HepG2 (cell line): ENCODE results near the gene GNAZ. TPM values are rescaled to one million over a fixed set of nuclear protein-coding genes. Genes with fewer than 3 reads are reported as not detected.
A peak's percentile ranks its signal among the peaks of the same experiment; 100 is the strongest.

Experiments used
- ATAC-seq: fragments of 200-7000 bp; cut with Tn5 transposase; 3 replicates; pipeline ENCODE4 v1.9.1; 2020; ENCODE audit warnings: mild to moderate bottlenecking, moderate library complexity
- BruUV-seq: library from RNA; stranded (reverse); fragments of 400-500 nt; replicated peaks from 2 replicates; lab custom pipeline; 2021; lab: Mats Ljungman, UMichigan
- CTCF ChIA-PET: fragments of 300-600 bp; formaldehyde crosslinking; extraction: SDS; loops from one replicate; lab custom pipeline; 2021; ENCODE audit warnings: low total read pairs, inconsistent platforms, low intra/inter-chr PET ratio; lab: Yijun Ruan, JAX
- POLR2A ChIA-PET: fragments of 350-600 bp; sonication (Branson Sonifier 250); formaldehyde crosslinking; loops from one replicate; lab custom pipeline; 2020; ENCODE audit warnings: antibody characterized with exemption, inconsistent platforms; lab: Yijun Ruan, JAX
- DNase-seq: peaks from one replicate; pipeline ENCODE4 v3.0.0-alpha.2; 2015; ENCODE audit warnings: low spot score
- FAIRE-seq: peaks from 3 replicates; lab custom pipeline; 2011; peaks lifted over from hg19 to GRCh38; lab: Jason Lieb, UNC
- H2AFZ ChIP-seq: one replicate; pipeline ENCODE4 v1.6.1; 2011; ENCODE audit warnings: low read length, inconsistent platforms
- H3K27ac ChIP-seq: fragments of 300-600 bp; 3 replicates; pipeline ENCODE4 v1.8.0; 2011; ENCODE audit warnings: mixed run types, mild to moderate bottlenecking, mixed read lengths, low read length, inconsistent platforms; ENCODE audit not compliant: insufficient read depth; ENCODE audit errors: extremely low read length
- H3K27me3 ChIP-seq, 2 experiments: fragments of 200-600 bp in 1 of 2; 2 replicates in 1 of 2; 3 replicates in 1 of 2; pipeline versions ENCODE4 v1.6.0 to v1.8.0; 2011; ENCODE audit warnings: low read length in 2 of 2, mild to moderate bottlenecking in 2 of 2, moderate library complexity in 2 of 2, inconsistent platforms in 1 of 2; ENCODE audit not compliant: insufficient read depth in 2 of 2, control insufficient read depth in 1 of 2
- H3K36me3 ChIP-seq, 2 experiments: fragments of 200-600 bp in 1 of 2; replicated peaks in 1 of 2; 2 replicates in 1 of 2; 3 replicates in 1 of 2; pipeline versions ENCODE4 v1.5.1 to v1.8.0; 2011; ENCODE audit warnings: low read length in 2 of 2, inconsistent platforms in 1 of 2; ENCODE audit not compliant: insufficient read depth in 2 of 2, control insufficient read depth in 1 of 2
- H3K4me1 ChIP-seq: 2 replicates; pipeline ENCODE4 v1.5.1; 2012; ENCODE audit warnings: low read length, inconsistent platforms; ENCODE audit not compliant: insufficient read depth
- H3K4me2 ChIP-seq: 2 replicates; pipeline ENCODE4 v1.6.0; 2011; ENCODE audit warnings: low read depth, low read length, inconsistent platforms
- H3K4me3 ChIP-seq, 3 experiments: fragments of 200-600 bp in 1 of 3; sonication (generic), shearing (Covaris generic) in 1 of 3; replicated peaks in 1 of 3; 2 replicates each; pipeline ENCODE4 v1.5.1; 2011 to 2016; ENCODE audit warnings: low read length in 3 of 3, inconsistent platforms in 2 of 3, low read depth in 2 of 3, mild to moderate bottlenecking in 2 of 3, control low read depth in 1 of 3, mixed read lengths in 1 of 3; ENCODE audit not compliant: insufficient read depth in 1 of 3
- H3K79me2 ChIP-seq: one replicate; pipeline ENCODE4 v1.6.1; 2011; ENCODE audit warnings: low read length, inconsistent platforms; ENCODE audit not compliant: insufficient read depth
- H3K9ac ChIP-seq: 2 replicates; pipeline ENCODE4 v1.6.0; 2011; ENCODE audit warnings: mild to moderate bottlenecking, low read depth, low read length, inconsistent platforms; ENCODE audit not compliant: insufficient read depth
- H3K9me3 ChIP-seq: 2 replicates; pipeline ENCODE4 v1.5.1; 2012; ENCODE audit warnings: mild to moderate bottlenecking, low read length
- H4K20me1 ChIP-seq: 2 replicates; pipeline ENCODE4 v1.6.0; 2011; ENCODE audit warnings: inconsistent platforms, mild to moderate bottlenecking, low read length, moderate library complexity; ENCODE audit not compliant: insufficient read depth
- ARNT2 ChIP-seq: sonication (generic); formaldehyde crosslinking; IDR thresholded peaks from 2 replicates; pipeline ENCODE4 v1.8.0; 2022; ENCODE audit warnings: mild to moderate bottlenecking, low read depth, missing genetic modification reagents, moderate library complexity
- CEBPG ChIP-seq: IDR thresholded peaks from 2 replicates; pipeline ENCODE4 v1.6.1; 2016
- ELF3 ChIP-seq: IDR thresholded peaks from 2 replicates; pipeline ENCODE4 v1.6.1; 2016; ENCODE audit warnings: missing genetic modification reagents, missing compliant biosample characterization
- MTF1 ChIP-seq: sonication (generic); formaldehyde crosslinking; IDR thresholded peaks from 2 replicates; pipeline ENCODE4 v1.5.0; 2020; ENCODE audit warnings: missing genetic modification reagents
- ZNF263 ChIP-seq: sonication (generic); formaldehyde crosslinking; IDR thresholded peaks from 2 replicates; pipeline ENCODE4 v1.4.0; 2020; ENCODE audit warnings: missing genetic modification reagents
- ZNF34 ChIP-seq: sonication (generic); formaldehyde crosslinking; IDR thresholded peaks from 2 replicates; pipeline ENCODE4 v1.4.0; 2020; ENCODE audit warnings: mild to moderate bottlenecking, missing genetic modification reagents, borderline replicate concordance
- ZNF7 ChIP-seq: IDR thresholded peaks from 2 replicates; pipeline ENCODE4 v1.6.1; 2016; ENCODE audit warnings: missing biosample characterization, missing genetic modification reagents
- WGBS: methylation state at CpG from one replicate; pipeline ENCODE4 v1.1.6; 2017; ENCODE audit warnings: low lambda C conversion rate; 5-methylcytosine and 5-hydroxymethylcytosine counted together
- in situ Hi-C: cut with HindIII; loops from 2 replicates; pipeline ENCODE4 v1.10.0; 2017; ENCODE audit warnings: low pct_unique_long_range_greater_than_20kb; ENCODE audit not compliant: extremely low pct_ligation_motif_present
- intact Hi-C: fragments of 100-400 bp; cut with micrococcal nuclease; formaldehyde crosslinking; loops from one replicate; pipeline ENCODE4 v1.10.0; 2022; ENCODE audit not compliant: unreplicated experiment
- polyA plus RNA-seq, 8 experiments: library from polyadenylated mRNA; depleted of rRNA in 3 of 8; stranded (reverse) in 7 of 8; unstranded in 1 of 8; fragments of >200 nt; fragmentation: Illumina TruSeq in 4 of 8; extraction: Trizol in 4 of 8; gene quantifications; 2 replicates each; pipeline versions ENCODE4 v1.2.1 to v1.2.3, GENCODE V29; 2011 to 2016; ENCODE audit warnings: low read depth in 4 of 8, missing spikeins in 1 of 8, mixed read lengths in 1 of 8; ENCODE audit not compliant: insufficient read depth in 1 of 8
- total RNA-seq, 5 experiments: library from RNA; depleted of rRNA; stranded (reverse); fragments of >200 nt; fragmentation: Illumina TruSeq; extraction: Trizol; gene quantifications; 2 replicates each; pipeline ENCODE4 v1.2.3, GENCODE V29; 2016; ENCODE audit warnings: low read depth in 1 of 5
- TF ChIP-seq, protein P1 (sequence below): sonication (generic); formaldehyde crosslinking; IDR thresholded peaks from 2 replicates; pipeline ENCODE4 v1.4.0; 2020; ENCODE audit warnings: missing genetic modification reagents, borderline replicate concordance

The GNAZ gene
- total and polyA plus RNA-seq, 2 of the 13 experiments (the other 11 are each of a cell fraction or from before 2014, with no cell fraction given): 11.4 to 22.3 TPM

DNA sequence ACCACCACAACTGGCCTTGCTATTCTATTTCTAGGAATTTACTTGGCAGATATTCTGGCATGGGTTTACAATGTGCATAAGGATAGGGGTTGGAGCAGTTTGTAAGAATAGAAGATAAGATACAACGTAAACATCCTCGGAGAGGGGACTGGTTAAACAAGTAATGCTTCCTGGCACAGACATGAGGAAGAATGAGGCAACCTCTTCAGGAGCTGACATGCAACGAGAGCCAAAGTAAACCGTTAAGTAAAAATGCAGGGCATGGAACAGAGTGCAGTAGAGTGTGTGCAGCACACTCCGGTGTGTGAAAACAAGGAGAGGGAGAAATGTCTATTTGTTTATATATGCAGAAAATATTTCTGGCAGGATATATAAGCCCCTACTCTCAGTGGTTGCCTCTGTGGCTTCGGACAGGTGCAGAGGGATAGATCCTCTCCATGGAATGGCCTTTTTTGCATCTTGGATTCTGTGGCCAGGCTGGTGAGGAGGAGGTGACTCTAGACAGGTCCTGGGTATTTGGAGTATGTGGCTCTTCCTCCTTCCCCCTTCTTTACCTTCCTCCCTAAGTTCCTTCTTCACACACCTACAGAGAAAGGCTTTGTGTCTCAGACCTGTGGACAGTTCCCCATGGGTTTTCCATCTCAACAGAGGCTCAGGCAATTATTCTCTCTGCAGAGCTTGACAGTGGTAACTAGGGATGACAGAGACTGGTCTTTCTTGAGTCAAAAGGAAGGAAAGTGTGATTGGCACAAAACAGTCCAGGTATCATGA is 77.5 kb downstream of the GNAZ start:
- H3K4me2 ChIP-seq: peak overlapping the region; percentile 16; the same call in 1 of the 2 replicates
- TF ChIP-seq ELF3: 0 out of 2 replicates have a peak, but pooled peaks have one; percentile 24
- TF ChIP-seq MTF1 (CRISPR knock-in tag): no peak
- TF ChIP-seq CEBPG (CRISPR knock-in tag): peak; percentile 56
- no peaks in the 10 kb centered on the region for H3K27me3 ChIP-seq
- DNase-seq (peak; percentile 21), FAIRE-seq (no peak), ATAC-seq (no peak)
- H3K4me3 ChIP-seq: no peak overlapping the region
- H3K36me3 ChIP-seq: no peaks in the 10 kb centered on the region
- ChIA-PET POLR2A (interaction anchor here (1.0 kb wide), 2 partner anchors 9 to 14 kb away, joined by 3 to 4 read pairs; no protein-coding TSS in a partner anchor), CTCF (no interaction called here)
- 2% methylated on average over 6 of the region's 6 CpGs for WGBS
- in situ Hi-C loops: no loop called here
- H4K20me1 ChIP-seq: no peaks in the 10 kb centered on the region
- no peak overlapping the region for H2AFZ ChIP-seq
- no peak overlapping the region for H3K9ac ChIP-seq
- peaks cover 95% of the 10 kb centered on the region for H3K4me1 ChIP-seq
- no TSS peak for BruUV-seq
- intact Hi-C loops: no loop called here
- H3K79me2 ChIP-seq: no peaks in the 10 kb centered on the region
- no peak overlapping the region for H3K27ac ChIP-seq
- H3K9me3 ChIP-seq: no peaks in the 10 kb centered on the region

DNA sequence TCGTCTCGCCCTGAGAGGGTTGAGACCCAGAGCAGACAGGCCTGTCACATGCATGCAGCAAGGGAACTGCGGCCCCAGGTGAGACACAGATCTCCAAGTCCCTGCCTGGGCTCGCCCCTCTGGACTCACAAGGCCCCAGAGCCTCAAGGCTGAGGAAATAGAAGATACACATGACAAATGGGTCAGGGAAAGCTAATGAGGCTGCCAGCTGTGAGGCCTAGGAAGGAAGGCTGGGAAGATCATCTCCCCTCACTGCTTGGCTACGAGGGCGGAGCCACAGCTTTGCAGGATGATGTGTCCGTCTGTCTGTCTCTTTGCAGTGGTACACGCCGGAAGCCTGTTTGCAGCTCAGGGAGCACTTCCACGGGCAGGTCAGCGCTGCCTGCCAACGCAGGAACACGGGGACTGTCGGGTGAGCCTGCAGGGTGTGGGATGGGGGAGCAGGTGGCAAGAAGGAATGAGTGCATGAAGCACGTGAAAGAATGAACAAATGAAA is 79.5 kb downstream of the GNAZ start:
- TF ChIP-seq ZNF263 (CRISPR knock-in tag): peak; percentile 27; the same call in 1 of the 2 replicates
- TF ChIP-seq ZNF34 (CRISPR knock-in tag): no peak
- TF ChIP-seq, protein P1, sequence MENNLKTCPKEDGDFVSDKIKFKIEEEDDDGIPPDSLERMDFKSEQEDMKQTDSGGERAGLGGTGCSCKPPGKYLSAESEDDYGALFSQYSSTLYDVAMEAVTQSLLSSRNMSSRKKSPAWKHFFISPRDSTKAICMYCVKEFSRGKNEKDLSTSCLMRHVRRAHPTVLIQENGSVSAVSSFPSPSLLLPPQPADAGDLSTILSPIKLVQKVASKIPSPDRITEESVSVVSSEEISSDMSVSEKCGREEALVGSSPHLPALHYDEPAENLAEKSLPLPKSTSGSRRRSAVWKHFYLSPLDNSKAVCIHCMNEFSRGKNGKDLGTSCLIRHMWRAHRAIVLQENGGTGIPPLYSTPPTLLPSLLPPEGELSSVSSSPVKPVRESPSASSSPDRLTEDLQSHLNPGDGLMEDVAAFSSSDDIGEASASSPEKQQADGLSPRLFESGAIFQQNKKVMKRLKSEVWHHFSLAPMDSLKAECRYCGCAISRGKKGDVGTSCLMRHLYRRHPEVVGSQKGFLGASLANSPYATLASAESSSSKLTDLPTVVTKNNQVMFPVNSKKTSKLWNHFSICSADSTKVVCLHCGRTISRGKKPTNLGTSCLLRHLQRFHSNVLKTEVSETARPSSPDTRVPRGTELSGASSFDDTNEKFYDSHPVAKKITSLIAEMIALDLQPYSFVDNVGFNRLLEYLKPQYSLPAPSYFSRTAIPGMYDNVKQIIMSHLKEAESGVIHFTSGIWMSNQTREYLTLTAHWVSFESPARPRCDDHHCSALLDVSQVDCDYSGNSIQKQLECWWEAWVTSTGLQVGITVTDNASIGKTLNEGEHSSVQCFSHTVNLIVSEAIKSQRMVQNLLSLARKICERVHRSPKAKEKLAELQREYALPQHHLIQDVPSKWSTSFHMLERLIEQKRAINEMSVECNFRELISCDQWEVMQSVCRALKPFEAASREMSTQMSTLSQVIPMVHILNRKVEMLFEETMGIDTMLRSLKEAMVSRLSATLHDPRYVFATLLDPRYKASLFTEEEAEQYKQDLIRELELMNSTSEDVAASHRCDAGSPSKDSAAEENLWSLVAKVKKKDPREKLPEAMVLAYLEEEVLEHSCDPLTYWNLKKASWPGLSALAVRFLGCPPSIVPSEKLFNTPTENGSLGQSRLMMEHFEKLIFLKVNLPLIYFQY (CRISPR knock-in tag): no peak
- no peak for TF ChIP-seq ZNF7 (CRISPR knock-in tag)
- no peak for TF ChIP-seq ARNT2 (CRISPR knock-in tag)
- no peak overlapping the region for H2AFZ ChIP-seq
- no peak overlapping the region for H3K27ac ChIP-seq
- no peak overlapping the region for H3K4me2 ChIP-seq
- no peaks in the 10 kb centered on the region for H3K79me2 ChIP-seq
- DNase-seq (no peak), FAIRE-seq (no peak), ATAC-seq (no peak)
- intact Hi-C loops (no loop called here), in situ Hi-C loops (loop anchor here (25.0 kb wide), 1 partner anchor 413 kb away; no protein-coding TSS in a partner anchor)
- ChIA-PET POLR2A (no interaction called here), CTCF (no interaction called here)
- H3K9me3 ChIP-seq: no peaks in the 10 kb centered on the region
- no peaks in the 10 kb centered on the region for H3K27me3 ChIP-seq
- no peaks in the 10 kb centered on the region for H4K20me1 ChIP-seq
- no TSS peak for BruUV-seq
- H3K9ac ChIP-seq: no peak overlapping the region
- 79% methylated on average over 15 of the region's 15 CpGs for WGBS
- H3K4me1 ChIP-seq: peaks cover 95% of the 10 kb centered on the region
- H3K4me3 ChIP-seq: no peak overlapping the region
- H3K36me3 ChIP-seq: no peaks in the 10 kb centered on the region
